Ureter (tissue), 1 donor: ENCODE measurements around the gene S1PR1. TPM values are rescaled to one million over a fixed set of nuclear protein-coding genes. Genes with fewer than 3 reads are reported as not detected.

Source experiments
- DNase-seq: peaks from one replicate; pipeline ENCODE4 v3.0.0-alpha.2; 2020; ENCODE audit warnings: low spot score
- total RNA-seq: library from RNA; stranded (reverse); gene quantifications from one replicate; pipeline ENCODE4 v1.2.4, GENCODE V29; 2023
- donor health status: DM: yes; HTN: yes; CAD: no.

Gene S1PR1
- total RNA-seq, 1 donor from 2014 or later: 38.7 TPM

- no peak for DNase-seq
Observed at GRCh38 chr1:101280049-101280592, 43.3 kb downstream of the S1PR1 start.

DNA sequence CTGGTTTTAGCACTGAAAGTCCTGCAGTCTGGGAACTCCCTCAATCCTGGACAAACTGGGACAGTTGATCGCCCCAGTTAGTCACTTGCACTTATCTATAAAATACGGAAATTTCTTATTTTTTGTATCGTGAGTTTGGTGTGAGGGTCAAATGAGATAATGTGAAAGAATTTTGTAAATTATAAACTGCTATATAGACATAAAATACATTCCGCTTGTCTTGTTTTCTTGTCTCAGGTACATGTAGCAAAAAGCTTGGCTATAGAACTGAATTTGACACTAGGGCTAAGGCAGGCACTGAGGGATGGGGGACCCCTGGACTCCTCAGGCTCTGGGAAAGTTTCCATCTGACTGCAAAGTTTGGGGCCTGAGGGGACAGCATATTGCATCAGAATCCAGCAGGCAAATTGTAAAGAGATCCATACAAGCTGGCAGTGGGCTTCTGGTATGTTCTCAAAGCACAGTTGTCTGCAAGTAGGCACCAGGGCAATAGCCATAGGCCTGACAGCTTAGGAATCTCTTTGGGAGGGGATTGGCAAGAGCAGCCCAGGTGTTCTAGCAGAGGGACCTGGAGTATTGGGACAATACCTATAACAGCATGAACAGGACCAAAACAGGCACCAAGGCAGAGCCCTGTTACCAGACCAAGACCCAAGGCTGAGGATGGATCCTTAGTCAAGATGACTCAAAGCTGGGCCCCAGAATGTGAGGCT, 44.3 kb downstream of the S1PR1 start:
- no peak for DNase-seq

DNA sequence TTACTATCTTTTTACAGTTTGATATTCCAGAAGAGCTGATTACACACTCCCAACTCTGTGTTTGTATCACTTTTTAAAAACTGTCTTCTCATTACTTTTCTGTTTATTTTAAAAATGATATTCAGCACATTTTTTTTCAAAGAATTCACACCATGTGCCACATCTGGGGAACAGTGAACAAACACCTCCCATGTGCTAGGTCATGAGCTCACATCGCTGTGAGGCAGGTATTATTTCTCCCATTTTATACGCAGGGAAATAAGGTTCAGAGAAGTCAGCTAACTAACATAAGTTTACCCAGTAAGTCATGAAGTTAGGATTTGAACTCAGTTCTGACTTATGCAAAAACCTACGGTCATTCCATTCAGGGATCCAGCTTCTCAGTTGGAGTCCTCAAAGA, 44.9 kb downstream of the S1PR1 start:
- DNase-seq: no peak

GRCh38 chr1:101282314-101283038, 45.7 kb downstream of the S1PR1 start:
- DNase-seq: no peak

- DNase-seq: no peak
Observed at GRCh38 chr1:101283443-101283842, 46.6 kb downstream of the S1PR1 start.

DNA sequence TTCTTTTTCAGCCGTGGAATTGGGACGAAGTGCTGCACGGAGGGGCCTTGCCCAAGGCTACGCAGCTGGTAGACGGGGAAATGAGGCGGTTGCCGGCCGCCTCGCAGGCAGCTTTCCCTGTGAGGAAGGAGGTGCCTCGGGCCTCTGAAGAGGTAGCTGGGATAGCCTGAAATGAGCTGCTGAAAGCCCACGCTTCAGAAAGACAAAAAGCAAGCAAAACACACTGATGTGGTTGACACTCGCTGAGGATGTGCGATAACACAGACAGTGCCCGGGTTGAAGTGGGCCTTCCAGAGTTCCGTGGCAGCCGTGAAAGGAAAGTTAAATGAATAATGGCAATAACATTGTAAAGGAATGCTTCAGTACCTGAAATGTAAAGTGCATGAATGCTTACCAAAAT, 47.2 kb downstream of the S1PR1 start:
- no peak for DNase-seq

GRCh38 chr1:101284622-101285218, 47.9 kb downstream of the S1PR1 start:
- no peak for DNase-seq

- no peak for DNase-seq
Observed at GRCh38 chr1:101285922-101286570, 49.2 kb downstream of the S1PR1 start.

- DNase-seq: peak; percentile 72
Observed at GRCh38 chr1:101288491-101288944, 51.7 kb downstream of the S1PR1 start.

DNA sequence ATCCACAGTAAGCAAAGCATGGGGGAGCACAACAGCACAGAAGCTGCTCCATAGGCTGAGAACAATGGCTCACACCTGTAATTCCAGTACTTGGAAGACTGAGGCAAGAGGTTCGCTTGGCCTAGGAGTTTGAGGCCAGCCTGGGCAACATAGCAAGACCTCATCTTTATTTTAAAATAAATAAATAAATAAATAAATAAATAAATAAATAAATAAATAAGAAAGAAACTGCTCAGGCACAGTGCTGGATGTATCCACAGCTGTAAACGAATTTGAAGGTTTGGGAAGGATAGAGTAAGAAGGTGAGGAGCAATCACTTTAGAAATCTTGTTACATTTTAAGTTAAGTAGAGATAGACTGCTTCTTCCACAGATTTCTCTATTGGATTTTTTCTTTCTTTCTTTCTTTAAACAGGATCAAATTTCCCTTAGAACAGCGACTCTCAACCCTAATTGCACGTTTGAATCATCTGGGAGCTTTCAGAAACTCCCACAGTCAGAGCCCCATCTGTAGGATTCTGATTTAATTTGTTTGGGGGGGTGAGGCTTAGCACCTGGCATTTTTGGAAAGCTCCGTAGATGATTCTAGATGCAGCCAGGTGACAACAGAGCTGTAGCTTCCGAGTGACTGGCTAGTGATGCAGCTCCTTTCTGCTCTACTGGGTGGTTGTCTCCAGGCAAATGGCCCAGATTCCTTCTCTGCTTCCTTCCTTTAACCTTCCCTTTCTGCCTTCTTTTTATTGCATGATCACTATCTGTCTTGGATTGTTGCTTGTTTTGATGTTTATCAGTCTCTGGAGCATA, 53.5 kb downstream of the S1PR1 start:
- DNase-seq: no peak

Other genes starting within 250 kb of the S1PR1 start
- gene DPH5, start 211.2 kb upstream of the S1PR1 start, total RNA-seq: 31.7 TPM